ENCODE data around the gene RHNO1.
A peak's percentile ranks its signal among the peaks of the same experiment; 100 is the strongest.

Gene RHNO1, protein sequence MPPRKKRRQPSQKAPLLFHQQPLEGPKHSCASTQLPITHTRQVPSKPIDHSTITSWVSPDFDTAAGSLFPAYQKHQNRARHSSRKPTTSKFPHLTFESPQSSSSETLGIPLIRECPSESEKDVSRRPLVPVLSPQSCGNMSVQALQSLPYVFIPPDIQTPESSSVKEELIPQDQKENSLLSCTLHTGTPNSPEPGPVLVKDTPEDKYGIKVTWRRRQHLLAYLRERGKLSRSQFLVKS

DNA sequence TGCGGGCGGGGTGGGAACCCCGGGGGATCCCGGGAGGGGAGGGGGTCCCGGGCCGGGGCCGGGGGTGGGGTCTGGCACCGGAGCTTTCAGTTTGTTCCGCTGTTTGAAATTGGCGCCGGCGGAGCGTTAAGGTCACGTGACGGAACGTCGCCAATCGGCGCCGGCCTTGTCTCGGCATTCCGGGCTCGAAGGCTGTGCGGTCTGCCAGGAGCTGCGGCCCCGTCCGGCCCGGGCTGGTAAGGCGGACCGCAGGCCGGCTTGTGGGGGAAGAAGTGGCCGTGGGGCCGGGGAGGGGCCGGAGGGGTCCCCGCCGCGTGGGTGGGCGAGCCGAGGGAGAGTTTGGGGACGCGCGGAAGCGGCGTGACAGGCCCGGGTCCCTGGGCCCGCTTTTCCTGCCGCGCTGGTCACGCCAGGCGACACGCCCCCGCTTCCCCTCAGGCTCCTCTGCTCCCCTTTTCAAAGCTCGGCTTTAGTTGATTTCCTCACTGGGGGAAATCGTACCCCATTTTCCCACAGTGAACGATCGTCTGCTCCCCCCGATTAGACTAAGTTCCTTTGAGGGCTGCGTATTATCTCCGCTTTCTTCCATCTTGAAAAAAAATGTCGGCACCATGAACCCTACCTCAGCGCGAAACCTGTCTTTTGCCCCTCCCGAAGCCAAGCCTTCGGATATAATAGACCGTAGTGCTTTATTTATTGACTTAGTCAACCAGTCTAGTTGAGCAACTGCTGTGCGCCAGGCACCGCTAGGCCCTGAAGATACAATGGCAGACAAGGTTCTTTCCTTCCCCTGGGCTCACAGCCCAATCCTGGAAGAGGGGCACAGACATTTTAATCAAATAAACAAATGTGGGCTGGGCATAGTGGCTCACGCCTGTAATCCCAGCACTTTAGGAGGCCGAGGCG is at the start of gene RHNO1, which contains the start of gene FOXM1:
RHNO1 (plus strand) TSS at position 177 of the 906 bp plus-strand sequence. CDS start 8,144 bp downstream, outside the sequence.
FOXM1 (minus strand) TSS at position 128 of the 906 bp plus-strand sequence. CDS start 2,696 bp downstream, outside the sequence.
- Histone ChIP-seq H3K9me3 (ENCODE audit: control insufficient read depth, insufficient read depth, low read depth, low read length) (no peaks in the 10 kb centered on the region), H3K4me3 (ENCODE audit: low read depth, low read length) (peak within 1 kb of the TSS; percentile 89), H3K27me3 (ENCODE audit: control insufficient read depth, insufficient read depth, low read length) (no peaks in the 10 kb centered on the region), H3K27ac (ENCODE audit: low read depth, low read length) (peak within 1 kb of the TSS; percentile 90), H3K9ac (ENCODE audit: low read length) (peak within 1 kb of the TSS; percentile 98), H3K4me1 (ENCODE audit: control insufficient read depth, insufficient read depth, low read length) (peaks cover 14% of the 10 kb centered on the region), H3K36me3 (ENCODE audit: control insufficient read depth, insufficient read depth, low read length) (peaks cover 35% of the 10 kb centered on the region)

DNA sequence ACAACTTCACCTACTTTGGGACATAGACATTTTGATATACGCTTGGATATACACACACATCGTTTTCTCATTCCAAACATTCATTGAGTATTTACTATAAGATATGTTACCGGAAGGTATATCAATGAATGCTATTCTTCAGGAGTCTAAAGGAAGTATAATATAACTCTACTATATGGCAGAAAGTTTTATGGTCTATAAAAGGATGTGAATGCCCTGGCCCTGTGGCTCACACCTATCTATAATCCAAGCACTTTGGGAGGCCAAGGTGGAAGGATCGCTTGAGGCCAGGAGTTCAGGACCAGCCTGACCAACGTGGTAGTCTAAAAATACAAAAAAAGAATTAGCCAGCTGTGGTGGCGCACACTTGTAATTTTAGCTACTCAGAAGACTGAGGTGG is 47.7 kb upstream of the RHNO1 start:
- H3K9me3 ChIP-seq (ENCODE audit: control insufficient read depth, insufficient read depth, low read depth, low read length), result no peaks in the 10 kb centered on the region
- H3K36me3 ChIP-seq (ENCODE audit: control insufficient read depth, insufficient read depth, low read length), result peaks cover 51% of the 10 kb centered on the region
- H3K27me3 ChIP-seq (ENCODE audit: control insufficient read depth, insufficient read depth, low read length), result no peaks in the 10 kb centered on the region
- H3K27ac ChIP-seq (ENCODE audit: low read depth, low read length), result no peak overlapping the region
- H3K4me3 ChIP-seq (ENCODE audit: low read depth, low read length), result no peak overlapping the region
- peaks cover 17% of the 10 kb centered on the region for H3K4me1 ChIP-seq (ENCODE audit: control insufficient read depth, insufficient read depth, low read length)
- H3K9ac ChIP-seq (ENCODE audit: low read length), result no peak overlapping the region

DNA sequence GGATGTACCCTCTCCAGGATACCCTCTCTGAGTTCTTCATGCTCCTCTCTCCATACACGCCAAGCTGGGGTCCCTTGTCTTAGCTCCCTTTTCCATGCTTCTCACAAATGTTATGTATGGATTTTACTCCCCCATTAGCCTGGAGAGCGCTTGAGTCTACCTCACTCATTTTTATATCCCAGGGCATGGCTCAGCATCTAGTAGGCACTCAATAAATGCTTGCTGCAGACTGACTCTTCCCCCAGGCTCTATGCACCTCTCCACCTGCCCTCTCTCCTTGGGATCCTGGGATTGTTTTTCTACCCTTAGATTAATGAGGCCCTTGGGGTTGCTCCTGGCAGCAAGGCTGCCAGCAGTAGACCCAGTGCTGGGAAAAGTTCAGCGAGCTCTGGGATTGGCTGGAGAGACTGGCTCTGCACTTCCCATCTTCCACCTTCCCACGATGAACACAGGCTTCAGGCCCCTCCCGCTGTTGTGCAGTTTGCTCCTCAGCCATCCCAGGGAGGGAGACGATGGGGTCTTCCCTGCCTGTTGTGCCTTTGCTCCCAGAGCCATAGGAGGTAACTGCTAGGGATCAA is 44.4 kb upstream of the RHNO1 start:
- peaks cover 20% of the 10 kb centered on the region for H3K36me3 ChIP-seq (ENCODE audit: control insufficient read depth, insufficient read depth, low read length)
- H3K9me3 ChIP-seq (ENCODE audit: control insufficient read depth, insufficient read depth, low read depth, low read length), result no peaks in the 10 kb centered on the region
- H3K27me3 ChIP-seq (ENCODE audit: control insufficient read depth, insufficient read depth, low read length), result no peaks in the 10 kb centered on the region
- H3K4me3 ChIP-seq (ENCODE audit: low read depth, low read length), result no peak overlapping the region
- H3K4me1 ChIP-seq (ENCODE audit: control insufficient read depth, insufficient read depth, low read length), result peaks cover 7% of the 10 kb centered on the region
- no peak overlapping the region for H3K27ac ChIP-seq (ENCODE audit: low read depth, low read length)
- H3K9ac ChIP-seq (ENCODE audit: low read length), result no peak overlapping the region

DNA sequence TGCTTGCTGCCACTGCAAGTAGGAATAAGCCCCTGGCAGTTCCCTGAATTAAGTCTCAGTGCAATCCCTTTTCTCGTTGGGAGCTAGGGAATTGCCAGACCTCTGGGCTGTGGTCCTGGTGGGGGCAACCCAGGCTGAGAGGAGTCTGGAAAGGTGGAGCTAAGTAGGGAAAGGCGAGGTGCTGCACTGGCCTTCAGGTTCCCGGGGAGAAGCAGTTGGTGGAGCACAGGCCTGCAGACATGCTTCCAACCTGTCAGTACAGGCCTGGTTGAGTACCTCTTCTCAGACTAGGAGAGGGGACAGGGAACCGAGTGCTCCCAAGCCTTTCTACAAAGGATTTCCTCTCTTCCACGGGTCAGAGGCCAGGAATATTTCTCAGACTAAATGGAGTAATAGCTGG is 43.7 kb upstream of the RHNO1 start:
- H3K9me3 ChIP-seq (ENCODE audit: control insufficient read depth, insufficient read depth, low read depth, low read length), result no peaks in the 10 kb centered on the region
- H3K36me3 ChIP-seq (ENCODE audit: control insufficient read depth, insufficient read depth, low read length), result peaks cover 16% of the 10 kb centered on the region
- no peak overlapping the region for H3K9ac ChIP-seq (ENCODE audit: low read length)
- H3K27me3 ChIP-seq (ENCODE audit: control insufficient read depth, insufficient read depth, low read length), result no peaks in the 10 kb centered on the region
- H3K27ac ChIP-seq (ENCODE audit: low read depth, low read length), result no peak overlapping the region
- no peak overlapping the region for H3K4me3 ChIP-seq (ENCODE audit: low read depth, low read length)
- H3K4me1 ChIP-seq (ENCODE audit: control insufficient read depth, insufficient read depth, low read length), result peaks cover 7% of the 10 kb centered on the region

DNA sequence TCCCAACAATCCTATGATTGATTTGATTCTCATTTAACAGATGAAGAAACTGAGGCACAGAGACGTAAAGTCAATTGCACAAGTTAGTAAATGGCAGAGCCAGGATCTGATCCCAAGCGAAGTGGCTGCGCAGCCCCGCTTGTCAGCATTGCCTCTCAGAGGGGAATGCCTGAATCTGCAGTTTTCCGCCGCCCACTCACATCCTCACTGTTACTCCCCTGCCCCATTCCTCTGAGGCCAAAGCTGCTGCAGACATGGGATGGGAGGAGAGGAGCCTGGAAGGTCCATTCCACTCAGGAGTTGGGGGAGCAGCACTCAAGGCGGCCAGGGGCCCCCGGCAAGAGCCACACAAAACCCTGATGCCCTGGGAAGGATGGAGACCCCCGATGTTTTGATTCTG is 43.2 kb upstream of the RHNO1 start:
- H3K27me3 ChIP-seq (ENCODE audit: control insufficient read depth, insufficient read depth, low read length), result no peaks in the 10 kb centered on the region
- H3K4me1 ChIP-seq (ENCODE audit: control insufficient read depth, insufficient read depth, low read length), result peaks cover 7% of the 10 kb centered on the region
- H3K36me3 ChIP-seq (ENCODE audit: control insufficient read depth, insufficient read depth, low read length), result peaks cover 15% of the 10 kb centered on the region
- no peaks in the 10 kb centered on the region for H3K9me3 ChIP-seq (ENCODE audit: control insufficient read depth, insufficient read depth, low read depth, low read length)
- H3K27ac ChIP-seq (ENCODE audit: low read depth, low read length), result no peak overlapping the region
- no peak overlapping the region for H3K9ac ChIP-seq (ENCODE audit: low read length)
- no peak overlapping the region for H3K4me3 ChIP-seq (ENCODE audit: low read depth, low read length)

DNA sequence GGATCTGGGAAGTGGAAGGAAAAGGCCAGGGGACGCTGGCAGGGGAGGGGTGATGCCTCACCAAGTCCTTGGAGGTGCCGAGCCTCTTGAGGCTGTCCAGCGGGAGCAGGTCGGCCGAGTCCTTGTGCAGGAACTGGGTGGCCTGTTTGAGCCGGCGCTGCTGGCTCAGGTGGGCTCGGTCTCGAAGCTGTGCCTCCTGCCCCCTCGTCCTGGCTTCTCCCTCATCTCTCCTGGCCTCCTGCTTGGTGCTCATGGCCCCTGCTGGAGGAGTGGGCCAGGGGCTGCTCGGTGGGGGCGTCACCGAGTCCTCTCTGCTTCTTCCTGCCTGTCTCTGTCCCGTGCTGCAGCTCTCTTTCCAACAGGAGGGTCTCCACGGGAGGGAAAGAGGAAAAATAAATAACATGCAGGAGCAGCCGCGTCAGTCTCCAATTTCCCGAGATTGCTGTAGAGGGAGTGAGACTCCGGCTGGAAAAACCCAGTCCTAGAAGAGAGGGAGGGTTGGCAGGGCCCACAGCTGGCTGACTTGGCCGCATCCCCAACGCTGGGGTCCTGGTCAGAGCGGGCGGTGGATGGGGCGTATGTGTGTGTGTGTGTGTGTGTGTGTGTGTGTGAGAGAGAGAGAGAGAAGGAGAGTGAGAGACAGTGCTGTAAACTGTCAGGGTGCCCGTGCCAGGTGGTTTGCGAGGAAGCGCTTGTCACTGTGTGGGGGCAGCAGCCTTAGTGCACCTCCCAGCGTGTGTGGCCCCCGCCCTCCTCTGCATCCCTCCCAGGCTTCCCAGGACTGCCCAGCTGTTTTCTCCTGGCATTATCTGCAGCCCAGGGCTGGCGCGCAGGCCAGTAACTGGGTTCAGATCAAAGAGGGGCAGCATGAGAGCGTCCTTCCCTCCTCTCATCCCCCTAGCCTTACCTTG is 42.2 kb upstream of the RHNO1 start, which contains the start of gene NRIP2:
NRIP2 (minus strand) TSS at position 455 of the 911 bp plus-strand sequence; CDS start at position 403, 52 bp downstream.
- Histone ChIP-seq H3K36me3 (ENCODE audit: control insufficient read depth, insufficient read depth, low read length) (peaks cover 10% of the 10 kb centered on the region), H3K27ac (ENCODE audit: low read depth, low read length) (no peak within 1 kb of the TSS), H3K9me3 (ENCODE audit: control insufficient read depth, insufficient read depth, low read depth, low read length) (no peaks in the 10 kb centered on the region), H3K27me3 (ENCODE audit: control insufficient read depth, insufficient read depth, low read length) (no peaks in the 10 kb centered on the region), H3K4me3 (ENCODE audit: low read depth, low read length) (no peak within 1 kb of the TSS), H3K4me1 (ENCODE audit: control insufficient read depth, insufficient read depth, low read length) (peaks cover 7% of the 10 kb centered on the region), H3K9ac (ENCODE audit: low read length) (no peak within 1 kb of the TSS)

DNA sequence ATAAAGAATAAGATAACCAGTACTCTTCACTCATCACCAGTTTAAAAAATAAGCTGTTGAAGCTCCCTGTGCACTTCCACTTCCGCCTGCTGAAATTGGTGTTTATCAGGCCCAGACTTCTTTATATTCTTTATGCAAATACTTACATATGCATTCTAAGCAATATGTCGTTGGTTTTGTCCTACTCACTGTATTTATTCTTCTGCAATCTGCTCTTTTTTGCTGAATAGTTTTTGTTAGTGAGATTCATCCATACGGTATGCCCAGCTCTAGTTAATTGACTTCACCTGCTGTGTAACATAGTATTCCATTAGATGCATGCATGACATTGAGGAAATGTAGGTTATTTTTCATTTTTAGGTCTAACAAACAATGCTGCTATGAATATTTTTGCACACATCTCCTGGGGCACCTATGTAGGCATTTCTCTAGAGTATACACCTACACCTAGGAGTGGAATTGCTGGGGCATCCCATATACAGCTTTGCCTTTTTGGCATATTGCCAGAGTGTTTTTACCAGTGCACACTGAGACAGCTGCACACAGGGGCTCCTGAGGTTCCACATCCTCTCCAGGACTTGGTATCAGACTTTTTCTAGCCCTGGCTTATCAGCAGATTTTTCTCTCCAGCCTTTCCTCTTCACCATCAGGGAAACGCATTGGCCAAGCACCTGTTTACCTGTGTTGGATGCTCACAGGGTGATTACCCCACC is 41.2 kb upstream of the RHNO1 start:
- peaks cover 5% of the 10 kb centered on the region for H3K36me3 ChIP-seq (ENCODE audit: control insufficient read depth, insufficient read depth, low read length)
- no peaks in the 10 kb centered on the region for H3K27me3 ChIP-seq (ENCODE audit: control insufficient read depth, insufficient read depth, low read length)
- H3K4me1 ChIP-seq (ENCODE audit: control insufficient read depth, insufficient read depth, low read length), result peaks cover 7% of the 10 kb centered on the region
- no peak overlapping the region for H3K27ac ChIP-seq (ENCODE audit: low read depth, low read length)
- no peak overlapping the region for H3K4me3 ChIP-seq (ENCODE audit: low read depth, low read length)
- H3K9ac ChIP-seq (ENCODE audit: low read length), result no peak overlapping the region
- H3K9me3 ChIP-seq (ENCODE audit: control insufficient read depth, insufficient read depth, low read depth, low read length), result no peaks in the 10 kb centered on the region

DNA sequence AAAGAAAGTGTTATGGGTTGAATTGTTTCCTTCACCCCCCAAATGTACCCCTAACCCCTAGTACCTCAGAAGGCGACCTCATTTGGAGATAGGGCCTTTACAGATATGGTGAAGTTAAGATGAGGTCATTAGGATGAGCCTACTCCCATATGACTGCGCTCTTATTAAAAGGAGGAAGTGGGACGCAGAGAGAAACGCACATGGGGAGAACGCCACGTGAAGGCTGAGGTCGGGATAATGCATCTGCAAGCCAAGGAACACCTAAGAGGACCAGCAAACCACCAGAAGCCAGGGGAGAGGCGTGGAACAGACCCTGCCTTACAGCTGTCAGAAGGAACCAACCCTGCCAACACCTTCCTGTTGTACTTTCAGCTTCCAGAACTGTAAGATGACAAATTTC is 40.4 kb upstream of the RHNO1 start:
- Histone ChIP-seq H3K4me1 (ENCODE audit: control insufficient read depth, insufficient read depth, low read length) (peaks cover 7% of the 10 kb centered on the region), H3K4me3 (ENCODE audit: low read depth, low read length) (no peak overlapping the region), H3K9me3 (ENCODE audit: control insufficient read depth, insufficient read depth, low read depth, low read length) (no peaks in the 10 kb centered on the region), H3K9ac (ENCODE audit: low read length) (no peak overlapping the region), H3K36me3 (ENCODE audit: control insufficient read depth, insufficient read depth, low read length) (peaks cover 5% of the 10 kb centered on the region), H3K27me3 (ENCODE audit: control insufficient read depth, insufficient read depth, low read length) (no peaks in the 10 kb centered on the region), H3K27ac (ENCODE audit: low read depth, low read length) (no peak overlapping the region)

DNA sequence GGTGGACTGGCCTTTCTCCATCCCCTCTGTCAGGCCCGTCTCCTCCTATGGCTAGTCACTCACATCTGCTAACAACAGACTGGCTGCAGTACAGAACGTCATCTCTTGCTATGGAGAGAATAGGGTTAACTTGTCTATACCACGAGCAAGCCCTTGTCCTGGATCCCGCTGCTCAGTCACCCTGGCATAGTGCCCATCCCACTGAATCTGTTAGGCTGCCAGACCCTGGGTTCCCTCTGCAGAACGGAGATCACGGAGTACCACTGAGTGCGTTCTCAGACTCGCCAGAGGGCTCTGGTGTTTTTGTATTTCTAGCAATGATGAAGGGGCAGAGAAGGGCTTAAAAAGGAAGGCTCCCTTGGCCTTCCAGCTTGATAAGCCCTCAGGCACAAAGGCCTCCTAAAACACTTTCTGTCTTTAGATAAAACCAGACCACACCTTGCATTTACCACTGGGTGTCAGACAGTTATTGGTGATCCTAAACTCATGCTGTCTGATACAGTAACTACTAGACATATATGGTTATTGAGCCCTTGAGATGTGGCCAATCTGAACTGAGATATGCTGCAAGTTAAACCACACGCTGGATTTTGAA is 35.9 kb upstream of the RHNO1 start:
- Histone ChIP-seq H3K9me3 (ENCODE audit: control insufficient read depth, insufficient read depth, low read depth, low read length) (no peaks in the 10 kb centered on the region), H3K27ac (ENCODE audit: low read depth, low read length) (no peak overlapping the region), H3K4me1 (ENCODE audit: control insufficient read depth, insufficient read depth, low read length) (peaks cover 11% of the 10 kb centered on the region), H3K36me3 (ENCODE audit: control insufficient read depth, insufficient read depth, low read length) (peaks cover 2% of the 10 kb centered on the region), H3K4me3 (ENCODE audit: low read depth, low read length) (no peak overlapping the region), H3K27me3 (ENCODE audit: control insufficient read depth, insufficient read depth, low read length) (no peaks in the 10 kb centered on the region), H3K9ac (ENCODE audit: low read length) (no peak overlapping the region)

All from HUES6 (cell line).